B cell (primary cell): ENCODE results near the gene TCEAL7.

Experiments
- EZH2 ChIP-seq: IDR thresholded peaks from 2 replicates; pipeline ENCODE4 v1.6.1; 2012; ENCODE audit warnings: borderline replicate concordance, low read depth, mild to moderate bottlenecking, moderate library complexity, low read length; ENCODE audit not compliant: insufficient read depth, poor library complexity, severe bottlenecking
- TF ChIP-seq, protein P1 (sequence below): fragments of 200-600 bp; IDR thresholded peaks from one replicate; pipeline ENCODE4 v1.8.0; 2022; ENCODE audit warnings: antibody characterized with exemption, mild to moderate bottlenecking

DNA sequence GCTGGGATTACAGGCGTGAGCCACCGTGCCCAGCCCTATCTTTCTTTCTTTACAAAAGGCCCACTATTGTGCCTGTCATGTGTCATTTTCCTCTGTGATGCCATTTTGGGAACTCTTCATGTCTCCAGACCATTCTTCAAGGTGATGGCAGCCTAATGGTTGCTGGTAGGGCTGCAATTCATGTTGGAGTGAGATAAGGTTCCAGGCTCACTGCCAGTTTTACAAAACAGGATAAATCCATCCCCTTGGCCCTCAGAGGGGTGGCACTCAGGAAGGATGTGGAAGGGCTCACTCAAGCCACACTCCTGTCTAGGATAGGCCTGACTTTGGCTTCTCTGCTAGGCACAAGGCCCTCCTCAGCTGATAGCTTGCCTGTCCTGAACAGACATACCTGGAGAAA lies 30.1 kb downstream of the TCEAL7 start:
- TF ChIP-seq, protein P1, sequence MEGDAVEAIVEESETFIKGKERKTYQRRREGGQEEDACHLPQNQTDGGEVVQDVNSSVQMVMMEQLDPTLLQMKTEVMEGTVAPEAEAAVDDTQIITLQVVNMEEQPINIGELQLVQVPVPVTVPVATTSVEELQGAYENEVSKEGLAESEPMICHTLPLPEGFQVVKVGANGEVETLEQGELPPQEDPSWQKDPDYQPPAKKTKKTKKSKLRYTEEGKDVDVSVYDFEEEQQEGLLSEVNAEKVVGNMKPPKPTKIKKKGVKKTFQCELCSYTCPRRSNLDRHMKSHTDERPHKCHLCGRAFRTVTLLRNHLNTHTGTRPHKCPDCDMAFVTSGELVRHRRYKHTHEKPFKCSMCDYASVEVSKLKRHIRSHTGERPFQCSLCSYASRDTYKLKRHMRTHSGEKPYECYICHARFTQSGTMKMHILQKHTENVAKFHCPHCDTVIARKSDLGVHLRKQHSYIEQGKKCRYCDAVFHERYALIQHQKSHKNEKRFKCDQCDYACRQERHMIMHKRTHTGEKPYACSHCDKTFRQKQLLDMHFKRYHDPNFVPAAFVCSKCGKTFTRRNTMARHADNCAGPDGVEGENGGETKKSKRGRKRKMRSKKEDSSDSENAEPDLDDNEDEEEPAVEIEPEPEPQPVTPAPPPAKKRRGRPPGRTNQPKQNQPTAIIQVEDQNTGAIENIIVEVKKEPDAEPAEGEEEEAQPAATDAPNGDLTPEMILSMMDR = no peak
- no peak for TF ChIP-seq EZH2
